PFSK-1 (cell line): ENCODE data around the gene SLC25A26.

ENCODE experiments used
- FOXP2 ChIP-seq: optimal IDR thresholded peaks from 2 replicates; pipeline ENCODE3; 2011; ENCODE audit warnings: borderline replicate concordance, control low read depth, inconsistent platforms; ENCODE audit not compliant: insufficient read depth; ENCODE audit errors: extremely low read length, extremely low read depth
- POLR2AphosphoS5 ChIP-seq: IDR thresholded peaks from 2 replicates; pipeline ENCODE4 v1.6.1; 2012; ENCODE audit warnings: low read depth, mild to moderate bottlenecking, control low read depth, low read length, moderate library complexity
- REST ChIP-seq, 2 experiments: IDR thresholded peaks; 2 replicates each; pipeline versions ENCODE4 v1.6.1 to v1.8.0; 2011 to 2012; ENCODE audit warnings: low read depth in 2 of 2, low read length in 2 of 2, control low read depth in 1 of 2, inconsistent platforms in 1 of 2, mild to moderate bottlenecking in 1 of 2, moderate library complexity in 1 of 2; ENCODE audit not compliant: insufficient read depth in 1 of 2
- SIN3A ChIP-seq: IDR thresholded peaks from 2 replicates; pipeline ENCODE4 v1.6.1; 2012; ENCODE audit warnings: mild to moderate bottlenecking, low read length, moderate library complexity, borderline replicate concordance; ENCODE audit not compliant: insufficient read depth
- TAF1 ChIP-seq: IDR thresholded peaks from 2 replicates; pipeline ENCODE4 v1.6.1; 2012; ENCODE audit warnings: low read length, control low read depth, borderline replicate concordance; ENCODE audit not compliant: insufficient read depth

The SLC25A26 gene

DNA sequence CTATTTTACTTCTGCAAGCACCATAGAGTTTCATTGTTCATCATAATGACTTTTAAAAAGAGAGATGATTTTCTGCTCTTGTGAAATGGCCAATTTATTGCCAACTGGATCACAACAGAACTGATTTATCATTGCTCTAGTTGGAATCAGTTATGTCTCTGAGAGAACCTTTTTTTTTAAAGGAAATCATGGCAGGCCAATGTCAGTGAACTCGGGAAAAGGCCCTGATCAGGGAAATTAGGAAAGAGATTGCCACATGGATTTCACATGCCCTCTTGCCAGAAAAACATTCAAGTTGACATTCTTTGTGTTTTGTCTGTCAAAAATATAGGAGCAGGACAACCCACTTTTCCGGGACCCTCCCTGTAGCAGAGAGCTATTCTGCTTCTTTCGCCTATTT is 12.6 kb upstream of the SLC25A26 start:
- no peak for TF ChIP-seq SIN3A
- TF ChIP-seq TAF1: no peak
- TF ChIP-seq POLR2AphosphoS5: no peak
- no peak for TF ChIP-seq REST (IDR thresholded peaks at IDR 0.05; ENCODE audit: insufficient read depth in 1 of 2, low read depth in 2 of 2, low read length in 2 of 2)

- TF ChIP-seq REST (IDR thresholded peaks at IDR 0.05; ENCODE audit: insufficient read depth in 1 of 2, low read depth in 2 of 2, low read length in 2 of 2) (no peak), FOXP2 (no peak), TAF1 (no peak), POLR2AphosphoS5 (no peak), SIN3A (no peak)
Measured at GRCh38 chr3:66210687-66211295, 10.0 kb upstream of the SLC25A26 start.

DNA sequence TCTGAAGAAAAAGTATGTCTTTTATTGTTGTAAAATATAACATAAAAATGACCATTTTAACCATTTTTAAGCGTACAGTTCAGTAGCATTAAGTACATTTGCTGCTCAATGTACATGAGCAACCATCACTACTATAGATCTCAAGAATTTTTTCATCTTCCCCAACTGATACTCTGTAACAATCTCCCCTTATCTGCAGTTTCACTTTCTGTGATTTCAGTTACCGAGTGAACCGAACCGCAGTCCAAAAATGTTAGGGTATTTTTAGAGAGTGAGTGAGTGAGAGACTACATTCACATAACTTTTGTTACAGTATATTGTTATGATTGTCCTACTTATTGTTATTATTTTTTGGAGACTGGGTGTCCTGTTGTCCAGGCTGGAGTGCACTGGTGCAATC is 9.0 kb upstream of the SLC25A26 start:
- TF ChIP-seq FOXP2 (no peak), TAF1 (no peak), POLR2AphosphoS5 (no peak), REST (IDR thresholded peaks at IDR 0.05; ENCODE audit: insufficient read depth in 1 of 2, low read depth in 2 of 2, low read length in 2 of 2) (no peak), SIN3A (no peak)

DNA sequence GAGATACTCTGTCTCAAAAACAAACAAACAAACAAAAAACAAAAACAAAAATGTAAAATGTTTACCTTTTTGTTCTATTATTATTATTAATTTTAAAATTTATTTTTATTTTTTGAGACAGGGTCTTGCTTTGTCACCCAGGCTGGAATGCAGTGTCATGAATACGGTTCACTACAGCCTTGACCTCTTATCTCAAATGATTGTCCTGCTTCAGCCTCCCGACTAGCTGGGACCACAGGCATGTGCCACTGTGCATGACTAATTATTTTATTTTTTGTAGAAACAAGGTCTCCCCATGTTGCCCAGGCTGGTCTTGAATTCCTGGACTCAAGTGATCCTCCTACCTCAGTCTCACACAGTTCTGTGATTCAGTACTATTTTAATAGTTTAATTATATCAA is 5.7 kb upstream of the SLC25A26 start:
- no peak for TF ChIP-seq FOXP2
- TF ChIP-seq SIN3A: no peak
- no peak for TF ChIP-seq TAF1
- no peak for TF ChIP-seq POLR2AphosphoS5
- TF ChIP-seq REST (IDR thresholded peaks at IDR 0.05; ENCODE audit: insufficient read depth in 1 of 2, low read depth in 2 of 2, low read length in 2 of 2): no peak

DNA sequence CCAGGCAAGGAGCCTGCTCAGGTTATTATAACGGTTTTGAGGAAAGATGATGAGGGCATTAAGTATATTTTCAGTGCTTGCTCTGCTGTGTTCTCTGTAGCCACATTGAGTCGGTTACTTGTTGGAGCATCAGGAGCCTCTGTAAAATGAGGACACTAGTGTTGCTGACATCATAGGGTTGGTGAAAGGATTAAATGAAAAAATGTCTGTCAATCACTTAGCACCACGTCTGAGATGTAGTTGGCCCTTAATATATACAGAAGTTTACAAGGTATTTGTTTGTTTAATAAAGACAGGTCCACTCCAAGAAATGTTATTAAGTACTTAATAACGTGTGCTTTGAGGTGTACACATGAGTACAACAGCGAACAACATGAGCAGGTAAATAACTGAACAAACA is 735 bp upstream of the SLC25A26 start:
- no peak for TF ChIP-seq TAF1
- no peak for TF ChIP-seq REST (IDR thresholded peaks at IDR 0.05; ENCODE audit: insufficient read depth in 1 of 2, low read depth in 2 of 2, low read length in 2 of 2)
- no peak for TF ChIP-seq POLR2AphosphoS5
- TF ChIP-seq FOXP2: no peak
- no peak for TF ChIP-seq SIN3A
